NCI-H1048 (cell line): ENCODE data around the gene TYK2.
"Not testable (repeated sequence)": the region's sequence is repeated elsewhere in the genome, so short reads cannot be mapped to it uniquely, and the experiment has no call there.

Experiments
- DNase-seq: peaks from one replicate; lab custom pipeline; 2025; lab: John Stamatoyannopoulos, UW

The TYK2 gene

DNA sequence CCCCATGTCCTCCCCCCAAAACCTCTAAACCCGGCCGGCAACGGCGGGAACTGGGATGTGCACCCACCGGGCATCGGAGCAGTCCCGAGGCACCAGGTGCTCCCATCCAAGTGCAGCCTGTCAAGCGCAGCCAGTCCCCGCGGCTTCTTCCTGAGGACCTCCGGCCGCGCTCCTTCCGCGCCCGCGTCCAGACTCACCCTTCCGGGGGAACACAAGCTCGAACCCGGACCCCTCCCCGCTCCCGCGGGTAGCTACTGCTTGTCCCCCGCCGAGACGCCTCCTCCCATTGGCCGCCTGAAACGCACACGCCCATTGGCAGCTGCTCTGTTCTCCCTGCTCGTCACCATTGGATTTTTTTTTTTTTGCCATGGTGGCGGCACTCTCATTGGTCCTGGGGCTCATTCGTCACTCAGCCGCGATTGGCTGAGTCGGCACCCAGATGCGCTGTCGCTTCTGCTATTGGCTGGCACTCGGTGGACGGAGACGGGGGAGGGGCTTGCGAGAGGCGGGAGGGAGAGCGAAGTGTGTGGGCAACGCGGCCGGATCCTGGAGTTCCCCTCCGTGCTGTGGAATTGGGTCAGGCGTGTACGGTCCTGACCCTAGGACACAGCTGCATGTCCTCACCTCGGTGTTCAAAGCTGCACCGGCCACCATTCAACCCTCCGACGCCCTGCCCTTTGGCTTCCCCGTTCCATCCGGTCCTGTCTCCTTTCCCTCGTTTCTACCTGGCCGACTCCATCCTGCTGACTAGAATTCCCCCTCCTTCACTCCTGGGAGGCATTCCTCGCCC, at the start of gene TYK2:
Gene TYK2, minus strand, starts transcription at position 260 of the 790 bp plus-strand sequence. CDS start 2,166 bp downstream, outside the sequence.
- peak; percentile 94 for DNase-seq

GRCh38 chr19:10428996-10429381, 48.6 kb upstream of the TYK2 start:
- DNase-seq = no peak

DNA sequence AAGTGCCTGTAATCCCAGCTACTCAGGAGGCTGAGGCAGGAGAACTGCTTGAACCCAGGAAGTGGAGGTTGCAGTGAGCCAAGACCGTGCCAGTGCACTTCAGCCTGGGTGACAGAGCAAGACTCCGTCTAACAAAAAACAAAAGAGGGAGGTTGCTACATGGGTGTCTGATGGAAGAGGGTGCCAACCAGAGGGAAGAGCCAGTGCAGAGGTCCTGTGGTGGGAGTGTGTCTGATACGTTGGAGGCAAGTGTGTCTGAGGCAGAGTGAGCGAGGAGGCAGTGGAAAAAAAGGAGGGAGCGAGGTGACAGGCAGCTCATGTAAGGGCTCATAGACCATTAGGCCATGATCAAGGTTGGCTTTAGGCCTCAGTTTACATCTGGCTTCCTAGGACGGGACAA, 46.8 kb upstream of the TYK2 start:
- DNase-seq = no peak

DNA sequence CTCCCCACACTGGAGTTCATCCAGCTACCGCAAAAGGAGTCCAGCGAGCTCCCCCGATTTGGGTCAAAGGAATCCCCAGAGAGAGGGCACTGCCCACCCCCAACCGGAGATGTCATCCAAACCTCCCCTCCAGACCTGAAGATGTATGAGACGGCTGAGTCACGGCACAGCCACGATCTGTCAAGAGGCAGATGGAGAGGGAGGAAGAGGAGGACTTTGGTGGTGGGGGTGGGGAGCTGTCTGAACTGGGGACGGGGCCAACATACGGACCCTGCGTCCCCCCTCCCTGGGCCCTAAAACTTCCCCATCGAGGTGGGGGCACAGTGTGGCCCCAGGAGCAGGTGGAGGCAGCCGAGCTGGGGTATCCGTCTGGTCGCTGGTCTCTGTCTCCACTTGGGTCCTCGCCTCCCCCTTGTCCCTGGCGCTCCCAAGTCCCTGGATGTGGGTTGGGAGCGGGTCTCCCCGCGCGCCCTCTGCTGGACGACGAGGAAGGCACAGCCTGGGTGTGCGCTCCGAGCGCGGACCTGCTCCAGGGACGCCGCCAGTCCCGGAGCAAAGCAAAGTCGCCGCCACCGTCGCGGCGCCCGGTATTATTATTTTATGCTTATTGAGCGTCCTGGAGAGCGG, 43.8 kb upstream of the TYK2 start:
- DNase-seq = peak; percentile 50

DNA sequence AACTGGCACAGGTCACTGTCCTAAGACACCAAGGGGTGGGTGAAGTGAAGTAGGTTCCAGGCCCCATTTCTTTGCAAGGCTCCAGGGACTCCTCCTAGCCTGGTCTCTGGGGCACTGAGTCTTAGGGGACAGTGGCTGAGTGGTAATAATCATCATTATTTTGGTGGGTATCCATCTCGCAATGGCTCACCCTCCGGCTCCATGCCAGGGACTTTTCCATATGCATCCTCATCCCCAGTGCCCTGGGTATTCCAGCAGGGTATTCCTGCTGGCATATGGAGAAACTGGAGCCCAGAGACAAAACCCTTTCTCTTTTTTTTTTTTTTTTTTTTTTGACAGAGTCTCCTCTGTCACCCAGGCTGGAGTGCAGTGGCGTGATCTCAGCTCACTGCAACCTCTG, 42.5 kb upstream of the TYK2 start:
- no peak for DNase-seq

GRCh38 chr19:10422046-10422461, 41.7 kb upstream of the TYK2 start:
- no peak for DNase-seq

DNA sequence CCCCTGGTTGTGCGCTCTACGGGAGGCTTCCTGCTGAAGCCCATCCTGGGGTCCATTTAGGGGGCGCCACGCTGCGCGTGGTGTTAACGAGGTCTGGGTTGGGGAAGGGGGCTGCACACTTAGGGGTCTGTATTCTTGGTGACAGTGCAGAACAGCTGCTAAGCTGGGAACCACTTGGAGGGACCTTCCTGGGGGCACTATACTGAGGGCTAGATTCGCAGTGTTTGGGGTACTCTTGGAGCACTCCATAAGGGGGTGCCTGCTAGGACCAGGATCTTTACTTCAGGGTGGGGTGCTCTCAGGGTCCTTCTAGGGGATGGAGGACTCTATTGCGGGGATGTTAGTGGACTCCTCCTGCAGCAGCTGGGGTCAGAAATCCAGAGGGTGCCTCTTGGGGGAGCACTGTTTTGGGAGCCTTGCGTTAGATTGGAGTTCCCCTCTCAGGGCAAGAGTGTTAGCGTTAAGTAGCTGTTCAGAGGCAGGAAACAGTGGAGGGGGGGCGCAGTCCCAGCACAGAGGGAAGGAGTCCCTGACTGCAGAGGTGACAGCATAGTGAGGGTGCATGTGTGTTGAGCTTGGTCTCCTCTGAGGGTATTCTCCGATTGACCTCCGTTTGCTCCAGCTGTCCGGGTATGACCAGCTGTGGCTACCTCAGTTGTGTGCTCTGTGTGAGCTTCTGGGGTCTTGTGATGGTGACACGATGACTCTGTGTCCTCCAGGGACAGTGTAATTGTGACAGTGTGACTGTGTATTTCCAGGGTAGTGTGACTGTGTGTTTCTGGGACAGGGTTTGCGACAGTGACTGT, 41.1 kb upstream of the TYK2 start:
- no peak for DNase-seq

GRCh38 chr19:10420444-10421239, 40.3 kb upstream of the TYK2 start, which contains the start of gene PDE4A:
Gene PDE4A (plus strand): TSS chr19:10420538. CDS start chr19:10420765, 227 bp downstream.
- DNase-seq = no peak

GRCh38 chr19:10419646-10420443, 39.5 kb upstream of the TYK2 start:
- DNase-seq = peak; percentile 43

- no peak for DNase-seq
These were observed 38.9 kb upstream of the TYK2 start for GRCh38 chr19:10419200-10419645.

GRCh38 chr19:10418485-10419199, 38.3 kb upstream of the TYK2 start:
- DNase-seq = no peak

DNA sequence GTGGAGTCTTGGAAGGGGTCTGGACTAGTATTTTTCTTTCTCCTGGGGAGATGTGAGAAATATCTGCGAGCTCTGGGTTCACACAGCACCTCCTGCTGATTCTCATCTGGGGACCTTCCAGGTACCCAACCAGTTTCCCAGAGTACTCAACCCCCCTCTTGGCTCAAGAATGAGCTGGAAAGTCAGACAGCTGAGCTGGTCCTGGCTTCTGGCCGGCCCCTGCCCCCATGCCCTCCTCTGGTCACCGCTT, 37.8 kb upstream of the TYK2 start:
- no peak for DNase-seq

GRCh38 chr19:10417541-10418234, 37.3 kb upstream of the TYK2 start:
- DNase-seq = no peak

DNA sequence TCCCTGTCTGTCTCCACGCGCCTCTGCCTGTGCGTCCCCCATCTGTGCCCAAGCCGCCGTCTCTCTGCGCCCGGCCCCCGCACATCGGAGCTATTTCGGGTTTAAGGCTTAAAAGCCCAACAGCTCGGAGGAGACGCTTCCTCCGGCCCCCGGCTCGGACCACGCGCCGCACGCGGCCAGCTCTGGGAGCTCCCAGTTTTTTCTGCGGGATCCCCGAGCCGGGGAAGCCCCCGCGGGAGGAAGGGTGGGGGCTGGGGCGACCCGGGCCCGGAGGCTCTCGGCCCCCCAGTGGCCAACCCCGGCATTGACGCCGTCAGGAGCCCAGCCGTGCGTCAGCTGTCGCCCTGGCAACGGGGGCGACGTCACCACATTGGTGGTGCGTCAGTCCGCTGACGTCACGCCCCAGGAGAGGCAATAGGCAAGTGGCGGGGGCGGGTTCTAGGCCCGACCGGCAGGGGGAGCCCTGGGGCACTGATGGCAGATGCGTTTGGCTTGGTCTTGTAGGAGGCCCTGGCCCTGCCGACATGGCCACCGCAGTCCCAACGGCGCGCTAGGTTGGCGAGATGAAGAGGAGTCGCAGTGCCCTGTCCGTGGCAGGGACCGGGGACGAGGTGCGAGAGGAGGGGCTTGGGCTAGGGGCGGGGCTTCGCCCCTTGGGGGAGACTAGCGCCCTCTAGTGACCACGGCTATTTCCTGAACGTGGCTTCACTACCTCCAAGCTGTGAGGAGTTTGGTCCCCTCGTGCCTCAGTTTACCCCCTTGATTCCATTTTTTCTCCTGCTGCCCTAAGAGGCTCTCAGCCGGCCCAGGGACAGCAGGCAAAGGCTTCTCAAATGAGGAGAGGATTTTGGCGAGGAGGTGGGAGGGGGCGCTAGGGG, 36.2 kb upstream of the TYK2 start:
- peak; percentile 82 for DNase-seq

DNA sequence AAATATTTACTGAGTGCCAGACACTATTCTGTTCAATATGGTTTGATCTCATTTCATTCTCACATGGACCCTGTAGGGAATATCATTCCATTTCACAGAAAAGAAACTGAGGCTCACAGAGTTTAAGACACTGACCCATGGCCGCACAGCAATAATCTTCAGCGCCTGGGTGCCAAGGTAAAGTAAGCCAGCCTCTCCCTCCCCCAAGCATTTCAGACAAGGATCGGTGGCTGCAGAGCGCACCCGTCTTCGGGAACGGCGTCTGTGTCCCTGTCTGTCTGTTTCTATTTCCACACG, 35.7 kb upstream of the TYK2 start:
- no peak for DNase-seq

DNA sequence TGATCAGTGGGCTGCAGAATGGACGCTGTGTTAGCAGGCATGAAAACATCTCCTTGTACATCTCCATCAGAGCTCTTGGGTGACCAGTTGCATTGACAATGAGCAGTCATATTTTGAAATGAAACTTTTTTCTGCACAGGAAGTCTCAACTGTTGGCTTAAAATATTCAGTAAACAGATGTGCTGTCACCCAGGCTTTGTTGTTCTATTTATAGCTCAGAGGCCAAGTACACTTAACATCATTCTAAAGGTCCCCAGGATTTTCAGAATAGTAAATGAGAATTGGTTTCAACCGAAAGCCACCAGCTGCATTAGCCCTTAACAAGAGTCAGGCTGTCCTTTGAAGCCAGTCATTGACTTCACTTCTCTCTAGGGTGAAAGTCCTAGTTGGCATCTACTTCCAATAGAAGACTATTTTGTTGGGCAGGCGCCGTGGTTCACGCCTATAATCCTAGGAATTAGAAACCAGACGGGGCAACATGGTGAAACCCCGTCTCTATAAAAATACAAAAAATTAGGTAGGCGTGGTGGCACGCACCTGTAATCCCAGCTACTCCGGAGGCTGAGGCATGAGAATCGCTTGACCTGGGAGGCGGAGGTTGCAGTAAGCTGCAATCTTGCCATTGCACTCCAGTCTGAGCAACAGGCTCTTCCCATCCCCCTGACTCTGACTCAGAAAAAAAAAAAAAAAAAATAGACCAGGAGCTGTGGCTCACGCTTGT, 32.0 kb upstream of the TYK2 start:
- DNase-seq = no peak

DNA sequence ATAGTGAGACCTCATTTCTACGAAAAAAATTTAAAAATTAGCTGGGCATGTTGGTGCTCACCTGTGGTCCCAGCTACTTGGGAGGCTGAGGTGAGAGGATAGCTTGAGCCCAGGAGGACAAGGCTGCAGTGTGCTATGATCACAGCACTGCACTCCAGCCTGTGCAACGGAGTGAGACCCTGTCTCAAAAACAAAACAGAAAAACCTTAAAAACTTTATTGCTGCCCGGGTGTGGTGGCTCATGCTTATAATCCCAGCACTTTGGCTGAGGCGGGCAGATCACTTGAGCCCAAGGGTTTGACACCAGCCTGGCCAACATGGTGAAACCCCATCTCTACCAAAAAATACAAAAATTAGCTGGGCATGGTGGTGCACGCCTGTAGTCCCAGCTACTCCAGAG, 30.9 kb upstream of the TYK2 start:
- DNase-seq = not testable (repeated sequence)

DNA sequence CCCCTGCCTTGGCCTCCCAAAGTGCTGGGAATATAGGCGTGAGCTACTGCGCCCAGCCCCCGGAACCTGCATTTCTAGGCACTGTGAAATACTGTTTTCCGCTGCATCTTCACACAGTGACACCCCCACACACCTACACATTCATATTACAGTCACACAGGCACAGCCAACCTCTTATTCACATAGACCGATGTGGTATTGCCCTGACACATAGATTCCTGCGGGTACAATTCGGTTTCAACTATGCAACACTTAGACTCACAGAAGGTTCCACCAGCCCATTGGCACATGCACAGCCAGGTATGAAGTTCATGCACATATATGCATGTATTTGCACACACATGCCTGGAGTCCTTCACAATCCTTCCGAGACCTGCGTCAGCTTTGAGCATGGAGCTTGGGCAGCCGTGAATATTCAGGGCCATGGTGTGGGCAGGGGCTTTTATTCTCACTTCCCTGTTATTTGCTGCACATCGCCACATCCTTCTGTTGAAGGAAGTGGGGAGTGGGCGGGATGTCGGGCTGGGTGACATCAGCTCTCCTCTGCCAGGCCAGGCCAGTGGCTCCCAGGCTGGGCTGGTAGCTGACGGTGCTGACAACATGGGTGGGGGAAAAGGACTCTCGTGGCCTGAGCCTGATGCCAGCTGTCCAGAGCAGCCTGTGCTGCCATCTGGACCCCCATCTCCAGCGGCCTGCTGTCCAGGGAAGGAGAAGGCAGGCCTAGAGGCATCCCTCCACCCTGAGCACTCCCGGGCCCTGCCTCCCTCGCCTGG, 28.3 kb upstream of the TYK2 start:
- no peak for DNase-seq
